ENCODE measurements around the gene ZDHHC13.
"Not testable (repeated sequence)": the region's sequence is repeated elsewhere in the genome, so short reads cannot be mapped to it uniquely, and the experiment has no call there.

ZDHHC13 gene

GRCh38 chr11:19101796-19102520, 15.0 kb upstream of the ZDHHC13 start:
- no peak for DNase-seq

- no peak for DNase-seq
Measured at GRCh38 chr11:19102521-19102900, 14.5 kb upstream of the ZDHHC13 start.

DNA sequence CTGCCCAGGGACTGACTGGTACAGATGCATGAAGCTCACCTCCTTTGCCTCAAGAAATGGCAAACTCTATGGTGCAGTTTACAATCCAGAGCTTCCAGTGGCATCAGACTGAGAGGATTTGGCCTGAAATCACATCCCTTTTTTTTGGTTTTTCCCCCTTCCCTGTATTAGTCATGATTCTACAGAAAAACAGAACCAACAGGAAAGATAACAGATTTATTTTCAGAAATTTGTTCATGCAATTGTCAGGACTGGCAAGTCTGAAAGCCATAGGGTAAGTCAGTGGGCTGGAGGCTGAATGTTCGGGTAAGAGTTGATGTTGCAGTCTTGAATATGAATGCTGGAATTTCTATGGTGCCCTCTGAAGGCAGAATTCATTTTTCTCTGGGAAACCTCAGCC, 12.0 kb upstream of the ZDHHC13 start:
- no peak for DNase-seq

GRCh38 chr11:19107125-19107524, 9.8 kb upstream of the ZDHHC13 start:
- DNase-seq, result no peak

DNA sequence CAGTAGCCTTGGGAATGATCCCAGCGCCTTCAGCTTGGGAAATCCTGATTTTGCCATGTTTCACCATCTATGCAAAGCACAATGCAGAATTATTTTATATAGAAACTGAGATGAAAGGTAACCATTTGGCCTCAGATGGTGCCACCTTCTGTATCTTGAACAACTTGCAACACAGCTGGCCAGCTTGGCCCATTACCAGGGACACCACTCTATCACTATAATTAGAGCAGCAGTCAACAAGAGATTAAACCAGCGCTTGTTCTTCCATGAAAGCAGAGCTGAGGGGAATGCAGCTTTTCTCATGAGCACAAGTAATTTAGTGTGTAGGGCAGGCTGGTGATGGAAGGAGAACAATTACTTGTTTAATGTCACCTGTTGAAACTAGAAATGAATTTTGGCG, 6.7 kb upstream of the ZDHHC13 start:
- no peak for DNase-seq

DNA sequence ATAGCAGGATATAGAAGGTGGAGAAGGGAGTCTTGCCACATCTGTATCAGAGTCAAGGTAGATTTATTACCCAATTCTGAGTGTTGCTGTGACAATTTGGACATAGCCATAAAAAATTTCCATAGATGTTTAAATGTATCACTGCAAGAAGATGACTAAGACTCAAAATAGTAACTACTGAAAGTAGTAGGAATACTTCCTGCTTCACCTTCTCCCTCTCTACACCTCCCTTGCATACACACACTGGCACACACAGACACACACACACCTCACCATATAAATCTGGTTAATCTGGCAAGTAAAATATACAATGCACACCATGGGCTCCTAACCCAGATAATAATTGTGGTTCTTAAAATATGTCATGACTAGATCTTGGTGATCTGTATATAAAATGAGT, 5.2 kb upstream of the ZDHHC13 start:
- DNase-seq, result no peak

DNA sequence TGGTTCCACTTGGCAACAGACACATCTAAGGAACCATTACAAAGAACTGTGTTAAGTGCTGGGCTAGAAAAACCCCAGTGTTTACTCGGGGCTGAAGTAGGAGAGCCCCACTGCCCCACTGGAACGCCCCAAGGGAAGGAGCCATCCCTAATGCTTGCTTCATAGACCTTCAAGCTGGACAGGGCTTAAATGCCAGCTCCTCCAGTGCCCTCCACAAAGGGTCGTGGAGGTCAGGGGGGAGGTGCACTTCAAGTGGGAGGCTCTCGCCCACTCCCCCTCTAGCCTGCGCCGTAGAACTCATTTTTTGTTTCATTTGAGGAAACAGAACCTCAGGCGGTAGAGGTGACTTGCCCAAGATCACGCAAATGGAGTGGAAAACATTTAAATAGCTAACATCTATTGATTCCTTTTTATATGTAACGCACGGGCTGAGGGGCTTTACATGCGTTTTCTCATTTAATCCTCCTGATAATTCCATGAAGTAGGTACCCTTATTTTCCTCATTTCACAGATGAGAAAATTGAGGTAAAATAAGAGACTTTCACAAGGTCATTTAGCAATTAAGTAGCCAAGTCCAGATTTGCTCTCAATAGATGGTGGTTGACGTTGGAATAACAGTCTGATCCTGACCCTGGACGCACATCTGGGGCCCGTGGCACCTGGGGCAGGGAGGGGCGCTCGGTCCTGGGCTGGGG, 545 bp upstream of the ZDHHC13 start:
- DNase-seq, result peak; percentile 61

DNA sequence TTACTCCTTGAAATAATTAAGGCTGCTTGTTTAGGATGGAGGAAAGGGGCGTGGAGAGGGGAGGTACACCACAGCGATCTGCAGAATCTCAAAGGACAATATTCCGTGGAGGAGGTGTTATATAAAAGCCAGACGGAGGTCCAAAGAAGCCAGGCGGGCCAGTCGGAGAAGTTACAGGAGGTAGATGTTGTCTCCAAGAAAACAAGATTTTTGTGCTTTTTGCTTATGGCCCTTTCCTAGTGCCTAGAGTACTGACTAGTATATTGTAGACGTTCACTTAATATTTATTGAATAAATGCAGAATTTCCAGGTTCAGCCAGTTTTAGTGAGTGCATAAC, 761 bp downstream of the ZDHHC13 start:
- DNase-seq, result no peak

- no peak for DNase-seq
Measured at GRCh38 chr11:19121646-19122045, 4.7 kb downstream of the ZDHHC13 start.

- DNase-seq, result no peak
Measured at GRCh38 chr11:19122960-19123615, 6.1 kb downstream of the ZDHHC13 start.

GRCh38 chr11:19126562-19127325, 9.8 kb downstream of the ZDHHC13 start:
- not testable (repeated sequence) for DNase-seq

DNA sequence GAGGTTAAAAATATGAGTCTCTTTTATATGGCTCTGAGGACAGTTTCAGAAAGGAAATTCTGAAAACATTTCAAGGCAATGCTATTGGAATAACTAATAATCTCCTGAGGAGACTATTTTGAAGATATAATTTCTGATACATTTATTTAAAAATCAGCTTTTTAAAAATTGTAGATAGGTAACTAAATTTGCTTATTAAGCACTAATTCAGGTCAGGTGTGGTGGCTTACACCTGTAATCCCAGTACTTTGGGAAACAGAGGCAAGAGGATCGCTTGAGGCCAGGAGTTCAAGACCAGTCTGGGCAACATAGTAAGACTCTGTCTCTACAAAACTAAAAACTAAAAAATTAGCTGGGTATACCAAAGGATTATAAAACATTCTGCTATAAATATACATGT, 17.0 kb downstream of the ZDHHC13 start:
- no peak for DNase-seq

GRCh38 chr11:19136884-19137283, 19.9 kb downstream of the ZDHHC13 start:
- DNase-seq, result not testable (repeated sequence)

DNA sequence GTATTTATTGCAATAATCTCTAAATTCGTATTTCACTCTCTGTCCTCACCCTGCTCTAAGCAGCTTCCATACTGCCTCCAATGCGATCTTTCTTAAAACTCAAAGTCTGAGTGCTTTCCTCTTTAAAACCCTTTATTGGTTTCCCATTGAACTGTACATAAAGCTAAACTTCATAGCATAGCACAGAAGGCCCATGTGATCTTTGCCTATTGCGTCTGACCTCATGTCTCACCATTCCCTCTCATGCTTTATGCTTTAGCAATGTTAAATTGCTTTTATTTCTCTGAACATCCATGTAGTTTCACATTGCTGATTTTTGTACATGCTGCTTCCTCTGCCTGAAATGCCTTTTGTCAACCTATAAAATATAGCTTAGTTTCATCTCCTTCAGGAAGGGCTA, 28.4 kb downstream of the ZDHHC13 start:
- no peak for DNase-seq

- DNase-seq, result no peak
Measured at GRCh38 chr11:19156892-19157291, 39.9 kb downstream of the ZDHHC13 start.

DNA sequence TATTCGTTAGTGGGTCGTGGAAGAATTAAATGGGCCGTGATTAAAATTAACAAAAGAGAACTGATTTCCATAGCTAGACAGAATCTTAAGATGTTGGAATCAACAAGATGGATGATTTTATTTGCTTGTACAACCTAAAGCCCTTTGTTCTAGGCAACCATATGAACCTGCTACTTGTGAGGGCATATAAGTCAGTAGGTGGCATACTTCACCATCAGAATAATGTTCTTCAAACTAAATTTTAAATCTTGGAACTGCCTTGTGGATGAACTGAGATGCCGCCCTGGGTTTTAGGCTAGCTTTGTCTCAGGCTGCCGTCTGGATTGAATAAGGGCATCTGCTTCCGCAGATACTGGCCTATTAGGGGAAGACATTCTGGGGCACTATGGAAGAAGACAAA, 43.9 kb downstream of the ZDHHC13 start:
- DNase-seq, result no peak

DNA sequence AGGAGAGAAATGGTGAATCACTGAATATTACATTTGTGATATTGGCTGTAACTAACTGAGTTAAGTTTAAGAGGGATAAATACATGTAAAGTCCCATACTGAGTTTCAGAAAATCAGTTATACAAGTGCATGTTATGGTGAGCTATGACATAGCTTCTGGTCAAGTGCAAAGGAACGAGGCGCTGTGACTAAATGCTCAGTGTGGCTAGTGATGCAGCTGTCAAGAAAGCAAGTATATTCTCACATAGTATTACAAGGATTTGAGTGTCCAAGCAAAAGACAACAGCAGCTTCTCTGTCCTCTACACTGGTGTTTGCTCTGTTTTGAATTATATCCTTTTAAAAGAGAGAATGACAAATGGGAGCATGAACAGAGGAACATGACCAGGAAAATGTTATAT, 44.7 kb downstream of the ZDHHC13 start:
- no peak for DNase-seq

- no peak for DNase-seq
Measured at GRCh38 chr11:19162951-19163505, 46.1 kb downstream of the ZDHHC13 start.

GRCh38 chr11:19163617-19164016, 46.6 kb downstream of the ZDHHC13 start:
- no peak for DNase-seq

DNA sequence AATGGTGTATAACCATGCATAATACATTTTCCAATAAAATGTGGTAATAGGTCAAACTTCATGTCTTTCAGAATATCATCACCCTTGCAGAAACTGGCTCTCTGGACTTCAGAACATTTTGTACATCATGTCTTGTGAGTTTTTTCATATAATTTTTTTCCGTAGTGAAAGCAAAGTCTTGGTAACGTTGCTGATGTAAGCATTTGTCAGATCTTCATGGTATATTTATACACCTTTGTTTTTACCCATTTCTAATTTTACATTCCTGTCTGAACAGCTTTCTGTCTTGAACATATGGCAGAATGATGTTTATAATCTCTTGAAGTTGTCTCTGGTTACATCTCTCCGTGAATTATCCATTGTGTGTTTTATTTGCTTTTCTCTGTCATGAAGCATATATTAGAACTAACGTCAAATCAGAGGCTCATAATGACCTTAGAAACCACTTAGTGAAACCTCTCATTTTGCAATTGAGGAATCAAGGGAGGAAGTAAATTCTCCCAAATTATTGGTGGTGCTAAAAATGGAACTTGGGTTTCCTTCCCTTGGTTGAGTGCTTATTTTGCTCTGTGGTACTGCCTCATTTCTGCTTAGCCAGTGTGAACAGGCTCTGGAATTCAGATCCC, 47.4 kb downstream of the ZDHHC13 start:
- DNase-seq, result no peak

DNA sequence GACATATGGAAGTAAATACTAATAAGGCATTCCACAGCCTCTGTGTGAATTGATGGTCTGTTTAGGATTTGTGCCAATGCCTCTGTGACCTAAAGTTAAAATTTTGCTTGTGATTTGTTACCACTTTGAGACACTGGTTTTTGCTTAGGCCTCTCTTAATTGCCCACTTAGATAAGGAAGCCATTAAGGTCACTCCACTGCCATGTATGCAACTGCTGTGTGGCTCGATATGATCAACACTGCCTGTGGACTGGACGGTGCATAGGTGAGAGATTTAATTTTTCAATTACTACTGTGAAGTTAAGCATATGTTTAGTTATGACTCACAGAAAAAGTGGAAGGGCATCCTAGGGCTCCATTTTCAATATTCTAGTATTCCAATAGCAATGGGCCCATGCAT, 47.9 kb downstream of the ZDHHC13 start:
- no peak for DNase-seq

- no peak for DNase-seq
Measured at GRCh38 chr11:19168090-19168489, 51.1 kb downstream of the ZDHHC13 start.
